ENCODE data around the gene EDC4. TPM values are rescaled to one million over a fixed set of nuclear protein-coding genes. Genes with fewer than 3 reads are reported as not detected.

EDC4 gene, protein sequence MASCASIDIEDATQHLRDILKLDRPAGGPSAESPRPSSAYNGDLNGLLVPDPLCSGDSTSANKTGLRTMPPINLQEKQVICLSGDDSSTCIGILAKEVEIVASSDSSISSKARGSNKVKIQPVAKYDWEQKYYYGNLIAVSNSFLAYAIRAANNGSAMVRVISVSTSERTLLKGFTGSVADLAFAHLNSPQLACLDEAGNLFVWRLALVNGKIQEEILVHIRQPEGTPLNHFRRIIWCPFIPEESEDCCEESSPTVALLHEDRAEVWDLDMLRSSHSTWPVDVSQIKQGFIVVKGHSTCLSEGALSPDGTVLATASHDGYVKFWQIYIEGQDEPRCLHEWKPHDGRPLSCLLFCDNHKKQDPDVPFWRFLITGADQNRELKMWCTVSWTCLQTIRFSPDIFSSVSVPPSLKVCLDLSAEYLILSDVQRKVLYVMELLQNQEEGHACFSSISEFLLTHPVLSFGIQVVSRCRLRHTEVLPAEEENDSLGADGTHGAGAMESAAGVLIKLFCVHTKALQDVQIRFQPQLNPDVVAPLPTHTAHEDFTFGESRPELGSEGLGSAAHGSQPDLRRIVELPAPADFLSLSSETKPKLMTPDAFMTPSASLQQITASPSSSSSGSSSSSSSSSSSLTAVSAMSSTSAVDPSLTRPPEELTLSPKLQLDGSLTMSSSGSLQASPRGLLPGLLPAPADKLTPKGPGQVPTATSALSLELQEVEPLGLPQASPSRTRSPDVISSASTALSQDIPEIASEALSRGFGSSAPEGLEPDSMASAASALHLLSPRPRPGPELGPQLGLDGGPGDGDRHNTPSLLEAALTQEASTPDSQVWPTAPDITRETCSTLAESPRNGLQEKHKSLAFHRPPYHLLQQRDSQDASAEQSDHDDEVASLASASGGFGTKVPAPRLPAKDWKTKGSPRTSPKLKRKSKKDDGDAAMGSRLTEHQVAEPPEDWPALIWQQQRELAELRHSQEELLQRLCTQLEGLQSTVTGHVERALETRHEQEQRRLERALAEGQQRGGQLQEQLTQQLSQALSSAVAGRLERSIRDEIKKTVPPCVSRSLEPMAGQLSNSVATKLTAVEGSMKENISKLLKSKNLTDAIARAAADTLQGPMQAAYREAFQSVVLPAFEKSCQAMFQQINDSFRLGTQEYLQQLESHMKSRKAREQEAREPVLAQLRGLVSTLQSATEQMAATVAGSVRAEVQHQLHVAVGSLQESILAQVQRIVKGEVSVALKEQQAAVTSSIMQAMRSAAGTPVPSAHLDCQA (N-terminal part only)
- total RNA-seq: 50.1 and 74.3 TPM in 2 replicates

DNA sequence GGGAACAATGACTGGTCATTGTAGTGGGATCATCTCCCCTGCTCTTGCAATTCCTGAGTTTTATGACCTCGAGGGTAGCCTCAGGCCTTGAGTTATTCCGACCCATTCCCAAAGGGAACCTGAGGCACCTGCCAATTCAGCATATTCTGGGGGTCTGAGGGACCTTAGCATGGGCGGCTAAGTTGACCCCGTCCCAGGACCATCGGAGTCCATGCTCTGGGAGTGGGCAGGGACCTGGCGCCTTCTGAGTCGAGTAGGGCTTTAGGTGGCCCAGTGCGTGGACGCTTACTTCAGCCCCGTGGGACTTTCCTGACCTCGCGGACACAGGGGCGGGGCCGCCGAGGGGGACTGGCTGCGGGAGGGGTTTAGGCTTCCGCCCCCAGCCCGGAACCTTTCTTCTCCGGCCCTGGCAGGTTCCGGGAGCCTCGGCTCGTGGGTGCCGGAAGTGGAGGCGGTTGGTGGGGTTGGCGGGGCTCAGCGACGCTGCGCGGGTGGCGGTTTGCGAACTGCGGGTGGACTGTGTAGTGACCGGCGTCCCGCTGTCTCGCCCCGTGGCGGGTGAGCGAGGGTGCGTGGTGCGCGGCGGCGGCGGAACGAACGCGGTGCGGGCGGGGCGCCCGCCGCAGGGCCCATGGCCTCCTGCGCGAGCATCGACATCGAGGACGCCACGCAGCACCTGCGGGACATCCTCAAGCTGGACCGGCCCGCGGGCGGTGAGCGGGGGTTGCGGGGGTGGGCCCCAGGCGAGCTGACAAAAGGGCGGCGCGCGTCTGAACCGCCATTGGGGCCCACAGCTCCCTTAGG lies at the start of gene EDC4:
EDC4 (plus strand) TSS at position 422 of the 804 bp plus-strand sequence; CDS start at position 632, 210 bp downstream.

DNA sequence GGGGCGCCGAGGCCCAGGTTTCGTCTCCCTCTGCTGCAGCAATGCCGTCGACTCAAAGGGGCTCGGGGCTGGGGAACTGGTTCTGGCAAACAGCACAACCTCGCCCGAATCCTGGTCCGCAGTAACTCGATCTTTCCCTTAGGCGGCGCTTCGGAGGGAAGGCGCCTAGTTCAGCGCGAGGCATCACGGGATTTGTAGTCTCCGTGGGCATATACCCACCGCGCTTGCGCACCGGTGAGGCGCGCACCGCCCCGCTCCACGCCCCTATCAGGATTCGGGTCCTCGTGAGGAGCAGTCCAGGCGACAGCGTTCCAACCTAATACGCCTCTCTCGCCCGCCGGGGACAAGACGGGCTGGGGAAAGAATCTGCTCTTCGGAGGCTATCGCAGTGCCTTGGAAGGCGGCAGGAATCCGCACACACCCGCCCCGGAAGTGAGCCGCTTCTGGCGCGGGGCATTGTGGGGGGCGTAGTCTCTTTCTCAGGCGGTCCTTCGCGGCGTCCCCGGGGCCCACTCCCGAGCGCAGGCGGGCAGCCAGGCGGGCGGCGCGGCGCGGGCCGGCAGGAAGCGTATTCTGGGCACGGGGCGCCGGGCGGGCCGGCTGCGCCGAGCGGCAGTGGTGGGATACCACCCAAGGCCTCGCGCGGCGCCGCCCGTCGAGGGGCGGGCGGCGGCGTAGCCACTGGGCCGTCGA lies 30.9 kb upstream of the EDC4 start, which contains the start of gene THAP11:
THAP11 (plus strand) TSS at position 505 of the 693 bp plus-strand sequence. CDS start 235 bp downstream, outside the sequence.

DNA sequence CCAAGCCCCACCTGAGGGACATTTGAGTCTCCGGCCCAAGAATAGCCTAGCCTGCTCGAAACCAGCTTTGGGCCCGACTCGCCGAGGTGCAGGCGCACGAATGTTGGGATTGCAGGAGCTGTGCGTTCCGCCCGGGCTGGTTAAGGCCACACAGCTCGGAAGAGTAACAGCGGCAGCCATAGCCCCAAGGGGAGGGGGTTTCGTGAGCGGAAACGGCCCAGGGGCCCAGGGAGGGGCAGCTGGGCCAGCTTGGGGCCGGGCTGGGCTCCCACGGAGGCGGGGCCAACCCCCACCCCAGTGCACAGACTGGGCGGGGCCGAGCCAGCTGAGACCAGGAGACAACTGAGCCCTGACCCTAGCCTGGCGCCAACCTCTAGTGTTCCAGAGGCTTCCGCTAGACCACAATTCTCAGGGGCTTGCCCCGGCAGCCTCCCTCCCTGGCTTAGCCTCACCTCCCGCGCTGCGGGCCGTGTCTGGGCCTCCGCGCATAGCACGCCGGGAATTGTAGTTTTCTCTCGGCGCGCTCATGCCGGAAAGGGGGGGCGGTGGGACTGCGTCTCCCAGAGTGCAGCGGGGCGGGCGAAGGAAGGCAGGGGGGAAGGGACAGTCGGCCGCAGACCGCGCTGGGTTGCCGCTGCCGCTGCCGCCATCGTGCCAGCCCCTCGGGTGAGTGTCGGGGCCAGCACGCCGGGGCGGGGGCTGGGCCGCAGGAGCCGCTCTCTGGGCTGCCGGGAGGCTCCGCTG lies 26.4 kb upstream of the EDC4 start, which contains the start of gene NUTF2:
NUTF2 (plus strand) TSS at position 614 of the 744 bp plus-strand sequence. CDS start 18,198 bp downstream, outside the sequence.

DNA sequence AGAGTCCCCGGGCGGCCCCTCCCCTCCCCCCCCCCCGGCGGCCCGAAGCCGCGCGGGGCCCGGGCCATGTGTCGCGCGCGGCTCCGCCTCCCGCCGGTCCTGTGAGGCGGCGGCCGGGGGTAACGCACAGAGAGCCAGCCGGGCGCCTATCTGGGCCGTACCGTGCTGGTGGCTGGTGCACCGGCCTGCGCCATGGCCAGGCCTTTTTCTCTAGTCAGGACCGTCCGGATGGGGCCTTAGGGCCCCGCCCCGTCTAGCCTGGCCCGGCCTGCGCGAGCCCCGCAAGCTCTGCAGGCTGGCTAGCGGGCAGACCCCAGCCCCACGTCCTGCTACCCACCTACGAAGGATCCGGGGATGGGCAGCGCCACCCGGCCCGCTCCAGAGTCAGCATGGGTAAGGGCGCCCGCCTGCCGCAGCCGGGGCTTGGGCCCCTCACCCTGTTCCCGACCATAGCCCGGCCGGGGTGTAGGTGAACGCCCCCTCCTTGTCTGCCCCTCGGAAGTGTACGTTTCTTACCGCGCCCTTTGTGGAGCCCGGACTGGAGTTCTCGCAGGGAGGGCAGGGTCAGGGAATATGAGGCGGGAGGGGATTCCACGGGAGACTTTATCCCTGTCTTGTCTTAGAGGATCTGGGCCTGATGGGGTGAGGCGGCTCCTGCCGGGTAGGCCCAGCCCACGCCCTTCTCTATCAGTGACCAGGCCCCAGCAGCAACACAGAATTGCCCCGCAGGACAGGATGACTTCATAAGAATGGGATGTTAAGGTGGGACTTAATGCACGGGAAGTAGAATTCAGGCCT lies 25.6 kb upstream of the EDC4 start, which contains the start of gene CENPT:
CENPT (minus strand) TSS at position 630 of the 798 bp plus-strand sequence. CDS start 13,834 bp downstream, outside the sequence.

DNA sequence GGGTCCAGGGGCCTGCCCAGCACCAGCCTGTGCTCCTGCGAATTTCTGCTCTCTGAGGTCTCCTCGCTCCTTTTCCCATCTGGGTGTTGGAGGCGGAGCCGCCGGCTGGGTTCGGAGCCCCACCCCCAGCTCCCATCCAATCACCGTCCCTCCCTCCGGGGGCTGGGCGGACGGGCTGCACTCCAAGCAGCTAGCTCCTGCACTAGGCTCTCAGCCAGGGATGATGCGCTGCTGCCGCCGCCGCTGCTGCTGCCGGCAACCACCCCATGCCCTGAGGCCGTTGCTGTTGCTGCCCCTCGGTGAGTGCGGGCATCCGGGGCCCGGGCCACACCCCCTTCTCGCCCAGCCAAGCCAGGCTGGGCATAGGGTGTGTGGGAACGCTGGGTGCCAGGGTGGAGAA lies 11.8 kb downstream of the EDC4 start, which contains the start of gene NRN1L:
NRN1L (plus strand) TSS at position 202 of the 400 bp plus-strand sequence; CDS start at position 221, 19 bp downstream.

DNA sequence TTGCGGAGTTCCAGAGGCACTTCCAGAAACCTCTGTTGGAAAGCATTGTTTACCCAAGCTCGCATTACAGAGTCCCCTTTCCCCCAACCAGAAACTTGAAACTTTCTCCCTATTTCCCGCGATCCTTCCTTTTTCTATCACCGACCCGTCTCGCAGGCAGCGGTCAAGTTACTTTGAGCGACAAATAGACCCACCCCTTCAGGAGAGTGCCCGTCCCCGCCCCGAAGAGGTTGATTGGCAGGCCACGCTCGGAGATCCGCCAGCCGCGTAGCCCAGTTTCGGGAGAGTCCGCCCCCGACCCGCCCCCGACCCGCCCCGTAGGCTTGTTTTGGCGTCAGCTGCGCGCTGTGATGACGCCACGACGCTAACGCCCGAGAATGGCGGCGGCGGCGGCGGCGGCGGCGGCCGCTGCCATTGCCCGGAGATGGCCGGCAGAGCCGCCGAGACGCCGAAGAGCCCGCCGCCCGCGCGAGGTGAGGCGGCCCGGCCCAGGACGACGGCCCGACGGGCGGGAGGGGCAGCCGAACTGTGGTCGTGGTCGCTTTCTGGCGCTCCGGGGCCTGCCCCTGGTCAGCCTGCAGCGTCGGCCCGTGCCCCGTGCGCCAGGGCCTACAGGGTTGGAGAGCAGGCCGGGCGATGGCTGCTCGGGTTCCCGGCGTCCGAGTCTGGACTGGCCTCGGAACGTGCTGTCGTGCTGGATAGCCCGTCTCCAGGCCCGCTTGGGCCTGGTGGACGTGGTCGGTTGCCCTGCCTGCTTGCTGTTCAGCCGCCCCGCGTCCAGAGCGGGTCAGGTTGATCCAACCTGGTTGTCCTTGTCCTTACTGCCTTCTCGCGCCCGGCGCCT lies 20.3 kb downstream of the EDC4 start, which contains the start of gene PSKH1:
PSKH1 (plus strand) TSS at position 356 of the 844 bp plus-strand sequence. CDS start 15,496 bp downstream, outside the sequence.

Other genes starting within 250 kb of the EDC4 start
- gene CARMIL2, start 227.9 kb upstream of the EDC4 start, total RNA-seq: 0.25 and 3.6 TPM in 2 replicates
- gene ACD, start 212.8 kb upstream of the EDC4 start, total RNA-seq: 26.0 and 35.8 TPM in 2 replicates
- 2.8 and 4.5 TPM in 2 replicates for gene PARD6A, start 212.1 kb upstream of the EDC4 start, total RNA-seq
- gene ENKD1, start 206.3 kb upstream of the EDC4 start, total RNA-seq: 14.3 and 16.5 TPM in 2 replicates
- gene C16orf86, start 206.2 kb upstream of the EDC4 start, total RNA-seq: 3.6 and 5.8 TPM in 2 replicates
- gene GFOD2, start 153.7 kb upstream of the EDC4 start, total RNA-seq: 19.6 TPM in 2 replicates
- 8.6 and 10.3 TPM in 2 replicates for gene RANBP10, start 66.5 kb upstream of the EDC4 start, total RNA-seq
- 0.13 and 0.20 TPM in 2 replicates for gene TSNAXIP1, start 66.2 kb upstream of the EDC4 start, total RNA-seq
- gene THAP11, start 30.7 kb upstream of the EDC4 start, total RNA-seq: 35.4 and 40.7 TPM in 2 replicates
- 158 and 170 TPM in 2 replicates for gene NUTF2, start 26.1 kb upstream of the EDC4 start, total RNA-seq
- gene CENPT, start 25.4 kb upstream of the EDC4 start, total RNA-seq: 29.4 and 31.6 TPM in 2 replicates
- 0.69 TPM in 1 of 2 replicates, not detected in the other for gene NRN1L, start 11.8 kb downstream of the EDC4 start, total RNA-seq
- 8.3 and 10.8 TPM in 2 replicates for gene PSKH1, start 20.2 kb downstream of the EDC4 start, total RNA-seq
- 0.84 and 0.87 TPM in 2 replicates for gene CTRL, start 58.8 kb downstream of the EDC4 start, total RNA-seq
- gene PSMB10, start 63.8 kb downstream of the EDC4 start, total RNA-seq: 73.8 and 78.3 TPM in 2 replicates
- 3.7 and 4.5 TPM in 2 replicates for gene LCAT, start 71.1 kb downstream of the EDC4 start, total RNA-seq
- 34.7 and 40.2 TPM in 2 replicates for gene SLC12A4, start 95.6 kb downstream of the EDC4 start, total RNA-seq
- not detected in 2 replicates for gene DPEP3, start 107.4 kb downstream of the EDC4 start, total RNA-seq
- gene DPEP2, start 126.4 kb downstream of the EDC4 start, total RNA-seq: 0.05 TPM in 1 of 2 replicates, not detected in the other
- gene DPEP2NB, start 142.9 kb downstream of the EDC4 start, total RNA-seq: not detected in 2 replicates
- 5.3 and 8.1 TPM in 2 replicates for gene DDX28, start 150.2 kb downstream of the EDC4 start, total RNA-seq
- gene DUS2, start 150.2 kb downstream of the EDC4 start, total RNA-seq: 16.5 and 19.5 TPM in 2 replicates
- 21.0 and 22.1 TPM in 2 replicates for gene NFATC3, start 212.3 kb downstream of the EDC4 start, total RNA-seq